K562 (cell line): Measurements from ENCODE around the gene CRB2. TPM values are rescaled to one million over a fixed set of nuclear protein-coding genes. Genes with fewer than 3 reads are reported as not detected.
A peak's percentile ranks its signal among the peaks of the same experiment; 100 is the strongest.

Experiments
- BDP1 ChIP-seq: IDR thresholded peaks from 3 replicates; pipeline ENCODE4 v1.6.1; 2011; ENCODE audit not compliant: insufficient read length, insufficient read depth
- CREB3 ChIP-seq: fragments of 450-650 bp; conservative IDR thresholded peaks from 2 replicates; pipeline ENCODE4 v1.6.1; 2016; ENCODE audit warnings: missing genetic modification characterization, low read depth, mild to moderate bottlenecking, missing compliant biosample characterization, moderate library complexity
- CUX1 ChIP-seq: fragments of 200-800 bp; sonication (Bioruptor generic); IDR thresholded peaks from 2 replicates; pipeline ENCODE4 v1.6.1; 2016; ENCODE audit warnings: missing genetic modification characterization, missing compliant biosample characterization
- E2F6 ChIP-seq, 2 experiments: IDR thresholded peaks; 2 replicates each; pipeline ENCODE4 v1.6.1; 2011; ENCODE audit warnings: borderline replicate concordance in 1 of 2, control low read depth in 1 of 2, low read depth in 1 of 2, low read length in 1 of 2, mild to moderate bottlenecking in 1 of 2, mixed read lengths in 1 of 2, moderate library complexity in 1 of 2; ENCODE audit not compliant: insufficient read depth in 1 of 2, insufficient read length in 1 of 2, poor library complexity in 1 of 2, severe bottlenecking in 1 of 2; ENCODE audit errors: extremely low read depth in 1 of 2
- FOXM1 ChIP-seq, 2 experiments: fragments of 450-650 bp in 1 of 2; sonication (generic) in 1 of 2; formaldehyde crosslinking in 1 of 2; IDR thresholded peaks; 2 replicates each; pipeline versions ENCODE4 v1.6.1 to v1.9.0; 2017 to 2022; ENCODE audit warnings: low read depth in 2 of 2, mild to moderate bottlenecking in 2 of 2, missing genetic modification reagents in 1 of 2, moderate library complexity in 1 of 2
- MLLT1 ChIP-seq, 2 experiments: fragments of 450-650 bp; IDR thresholded peaks; 2 replicates each; pipeline ENCODE4 v1.6.1; 2016
- NKRF ChIP-seq: fragments of 450-650 bp; IDR thresholded peaks from 2 replicates; pipeline ENCODE4 v1.6.1; 2016; ENCODE audit warnings: borderline replicate concordance
- POLR2AphosphoS5 ChIP-seq: IDR thresholded peaks from 2 replicates; pipeline ENCODE4 v1.6.1; 2011; ENCODE audit warnings: mild to moderate bottlenecking, low read depth, low read length, moderate library complexity; ENCODE audit not compliant: control insufficient read depth, insufficient read depth
- SMAD1 ChIP-seq: fragments of 150-350 bp; IDR thresholded peaks from 2 replicates; pipeline ENCODE4 v1.6.1; 2014; ENCODE audit warnings: low read length, low read depth; ENCODE audit not compliant: partially characterized antibody
- ZBTB8A ChIP-seq: fragments of 450-650 bp; IDR thresholded peaks from 2 replicates; pipeline ENCODE4 v1.6.1; 2018; ENCODE audit warnings: mild to moderate bottlenecking, moderate library complexity; ENCODE audit not compliant: partially characterized antibody
- ZNF395 ChIP-seq: fragments of 200-800 bp; sonication (Bioruptor generic); IDR thresholded peaks from 2 replicates; pipeline ENCODE4 v1.6.1; 2017; ENCODE audit warnings: missing genetic modification characterization, missing compliant biosample characterization
- ZNF589 ChIP-seq: fragments of 200-800 bp; sonication (Bioruptor generic); IDR thresholded peaks from 2 replicates; pipeline ENCODE4 v1.6.1; 2016; ENCODE audit warnings: low read depth, missing genetic modification characterization, missing compliant biosample characterization
- polyA plus RNA-seq, 8 experiments: library from polyadenylated mRNA; depleted of rRNA in 4 of 8; stranded (reverse) in 5 of 8; unstranded in 3 of 8; fragments of >200 nt; fragmentation: Nextera tagmentation in 2 of 8; fragmentation: Illumina TruSeq in 1 of 8; extraction: Ambion mirVana in 2 of 8; extraction: Trizol in 1 of 8; gene quantifications; 2 replicates each; pipeline versions ENCODE4 v1.2.1 to v1.2.3, GENCODE V29; 2011 to 2014; ENCODE audit warnings: inconsistent platforms in 1 of 8, missing spikeins in 1 of 8
- total RNA-seq, 7 experiments: library from RNA; depleted of rRNA in 6 of 7; stranded (reverse); fragments of >200 nt in 6 of 7; fragmentation: Illumina TruSeq in 2 of 7; extraction: Trizol in 2 of 7; gene quantifications; 2 replicates each; pipeline versions ENCODE4 v1.2.1 to v1.2.3, GENCODE V29; 2011 to 2021; ENCODE audit warnings: low replicate concordance in 1 of 7

CRB2 gene
- total and polyA plus RNA-seq, 9 of the 15 experiments (the other 6 are each of a cell fraction or from before 2014, with no cell fraction given): 0.13 to 1.2 (median 0.25) TPM; not detected in 2

- 0 out of 2 replicates have a peak, but pooled peaks have one; percentile 36 for TF ChIP-seq FOXM1 (IDR thresholded peaks at IDR 0.05; ENCODE audit: low read depth)
- TF ChIP-seq FOXM1 (CRISPR knock-in tag; IDR thresholded peaks at IDR 0.05; ENCODE audit: low read depth): no peak
- TF ChIP-seq POLR2AphosphoS5: no peak
- no peak for TF ChIP-seq BDP1
- no peak for TF ChIP-seq ZNF395
- no peak for TF ChIP-seq MLLT1 (IDR thresholded peaks at IDR 0.05)
- TF ChIP-seq ZNF589 (CRISPR knock-in tag): no peak
- no peak for TF ChIP-seq SMAD1
- 0 out of 2 replicates have a peak, but pooled peaks have one; percentile 31 for TF ChIP-seq CREB3 (tag)
- no peak for TF ChIP-seq ZBTB8A
- no peak for TF ChIP-seq CUX1 (CRISPR knock-in tag)
- no peak for TF ChIP-seq NKRF
- TF ChIP-seq E2F6 (IDR thresholded peaks at IDR 0.05; ENCODE audit: borderline replicate concordance in 1 of 2, extremely low read depth in 1 of 2, insufficient read depth in 1 of 2, insufficient read length in 1 of 2, low read depth in 1 of 2, low read length in 1 of 2, poor library complexity in 1 of 2, severe bottlenecking in 1 of 2): no peak
Measured at GRCh38 chr9:123316053-123316718, 39.8 kb upstream of the CRB2 start (continued).
